Glomerular endothelial cell (primary cell): Measurements from ENCODE around the gene CAPS2. TPM values are rescaled to one million over a fixed set of nuclear protein-coding genes. Genes with fewer than 3 reads are reported as not detected.

ENCODE experiments used
- DNase-seq: peaks from one replicate; pipeline ENCODE4 v3.0.0-alpha.2; 2011; ENCODE audit warnings: low read depth, low spot score; ENCODE audit errors: extremely low read depth
- total RNA-seq: library from RNA; depleted of rRNA; stranded (reverse); fragments of >200 nt; gene quantifications from 2 replicates; pipeline ENCODE4 v1.2.3, GENCODE V29; 2015

Gene CAPS2
- total RNA-seq, 1 donor from 2014 or later: 2.6 TPM

- no peak for DNase-seq
Observed at GRCh38 chr12:75305412-75306332, 24.5 kb downstream of the CAPS2 start.

- no peak for DNase-seq
Observed at GRCh38 chr12:75302781-75303180, 27.3 kb downstream of the CAPS2 start.

GRCh38 chr12:75302225-75302624 is 27.9 kb downstream of the CAPS2 start:
- DNase-seq: no peak

- DNase-seq: no peak
Observed at GRCh38 chr12:75294797-75295196, 35.3 kb downstream of the CAPS2 start.

DNA sequence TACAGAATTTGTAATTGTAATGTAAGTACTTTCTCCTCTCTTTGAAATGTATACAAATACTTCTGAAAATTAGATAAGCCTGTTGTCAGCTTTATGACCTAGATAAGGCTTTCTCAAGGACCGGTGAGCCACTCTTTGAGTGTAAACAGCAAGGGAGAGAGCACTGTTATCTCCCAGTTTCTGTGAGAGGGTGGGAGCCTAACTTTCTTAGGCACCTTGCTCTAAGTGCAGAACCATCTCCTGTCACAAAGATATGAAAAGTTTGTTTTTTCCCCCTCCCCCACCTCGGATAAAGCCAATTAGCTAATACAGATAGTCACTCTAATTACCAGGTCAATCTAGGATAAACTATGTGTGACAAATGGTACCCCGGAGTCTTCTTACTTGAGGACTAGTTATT is 35.8 kb downstream of the CAPS2 start:
- DNase-seq: no peak

- no peak for DNase-seq
Observed at GRCh38 chr12:75291014-75291413, 39.1 kb downstream of the CAPS2 start.

DNA sequence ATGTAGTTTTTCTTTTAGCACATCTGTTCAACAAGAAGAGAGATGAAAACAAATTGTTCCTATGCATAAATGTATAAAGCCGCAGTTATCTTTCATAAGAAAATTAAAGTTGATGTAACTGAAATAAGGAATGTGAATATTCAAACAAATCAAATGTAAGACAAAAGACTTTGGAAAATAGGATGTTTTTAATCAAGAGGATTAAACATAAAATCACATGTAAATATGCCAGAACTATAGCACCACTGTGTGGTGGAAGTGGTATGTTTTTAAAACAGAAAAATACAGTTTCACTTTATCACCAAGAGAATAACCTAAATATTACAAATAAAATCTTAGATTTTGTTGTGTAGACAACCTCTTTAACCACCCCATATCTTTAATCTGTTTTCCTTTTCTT is 40.4 kb downstream of the CAPS2 start:
- DNase-seq: no peak

GRCh38 chr12:75288860-75289259 is 41.3 kb downstream of the CAPS2 start:
- no peak for DNase-seq

GRCh38 chr12:75275702-75276101 is 54.4 kb downstream of the CAPS2 start:
- no peak for DNase-seq

DNA sequence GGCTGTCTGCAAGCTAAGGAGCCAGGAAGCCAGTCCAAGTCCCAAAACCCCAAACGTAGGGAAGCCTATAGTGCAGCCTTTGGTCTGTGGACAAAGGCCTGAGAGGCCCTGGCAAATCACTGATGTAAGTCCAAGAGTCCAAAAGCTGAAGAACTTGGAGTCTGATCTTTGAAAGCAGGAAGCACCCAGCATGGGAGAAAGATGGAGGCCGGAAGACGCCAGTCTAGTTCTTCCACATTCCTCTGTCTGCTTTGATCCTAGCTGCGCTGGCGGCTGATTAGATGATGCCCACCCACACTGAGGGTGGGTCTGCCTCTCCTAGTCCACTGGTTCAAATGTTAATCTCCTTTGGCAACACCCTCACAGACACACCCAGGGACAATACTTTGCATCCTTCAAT is 58.5 kb downstream of the CAPS2 start:
- DNase-seq: no peak

- DNase-seq: no peak
Observed at GRCh38 chr12:75270157-75270556, 60.0 kb downstream of the CAPS2 start.

GRCh38 chr12:75269209-75269608 is 60.9 kb downstream of the CAPS2 start:
- DNase-seq: no peak

GRCh38 chr12:75260316-75260715 is 69.8 kb downstream of the CAPS2 start:
- DNase-seq: no peak

GRCh38 chr12:75259143-75259542 is 71.0 kb downstream of the CAPS2 start:
- no peak for DNase-seq

DNA sequence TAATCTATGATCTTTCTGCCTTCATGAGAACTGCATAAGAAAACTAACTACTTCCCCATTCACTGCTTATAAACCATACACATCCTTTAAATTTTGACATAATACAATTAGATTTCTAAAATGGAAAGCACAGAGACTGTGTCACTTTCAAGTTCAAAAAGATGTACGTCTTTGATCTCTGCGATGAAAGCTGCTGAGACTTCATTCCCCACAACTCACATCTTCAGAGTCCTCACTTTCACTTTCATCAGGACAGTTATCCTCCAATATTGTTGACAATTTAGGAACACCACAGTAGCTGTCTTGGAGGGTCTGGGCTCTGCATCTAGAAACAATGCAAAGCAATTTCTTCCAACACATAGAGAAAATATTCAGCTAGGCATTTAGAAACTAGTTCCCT is 72.6 kb downstream of the CAPS2 start:
- DNase-seq: no peak

DNA sequence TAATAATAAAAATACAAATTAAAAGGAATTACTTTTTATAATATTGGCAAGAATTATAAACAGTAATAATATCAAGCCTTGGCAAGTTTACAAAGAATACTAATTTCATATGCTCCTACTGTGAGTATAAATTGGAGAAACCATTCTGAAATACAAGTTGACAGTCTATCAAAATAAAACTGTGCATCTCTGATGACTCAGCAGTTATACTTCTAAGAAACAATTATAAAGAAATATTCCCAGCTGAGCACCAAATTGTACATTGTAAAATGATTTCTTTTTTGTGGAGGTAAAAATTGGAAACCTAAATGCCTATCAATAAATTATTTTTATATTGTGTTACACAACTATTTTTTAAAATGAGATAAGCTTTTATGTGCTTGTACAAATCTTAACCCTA is 85.0 kb downstream of the CAPS2 start:
- DNase-seq: no peak

- DNase-seq: no peak
Observed at GRCh38 chr12:75239987-75240386, 90.1 kb downstream of the CAPS2 start.

DNA sequence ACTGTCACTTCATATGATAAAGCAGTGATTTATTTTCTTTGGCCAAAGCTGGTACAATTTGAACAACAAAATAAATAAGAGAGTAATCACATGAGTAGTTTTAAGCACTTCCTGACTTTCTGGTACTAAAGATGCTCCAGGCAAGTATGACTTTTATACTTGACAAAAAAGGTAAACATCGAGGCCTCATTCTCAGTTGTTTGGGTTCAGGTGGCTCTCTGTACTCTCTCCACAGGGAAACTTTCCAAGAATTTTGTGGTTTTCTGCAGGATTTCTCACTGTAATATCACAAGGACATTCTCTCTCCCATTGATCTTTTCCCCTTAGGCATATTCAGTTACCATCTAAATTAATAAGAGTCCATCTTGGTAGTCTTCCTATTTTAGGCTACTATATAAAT is 93.9 kb downstream of the CAPS2 start:
- DNase-seq: no peak

GRCh38 chr12:75227132-75227531 is 103.0 kb downstream of the CAPS2 start:
- DNase-seq: no peak
